ENCODE measurements around the gene SCP2D1. TPM values are rescaled to one million over a fixed set of nuclear protein-coding genes. Genes with fewer than 3 reads are reported as not detected.
"Not testable (repeated sequence)": the region's sequence is repeated elsewhere in the genome, so short reads cannot be mapped to it uniquely, and the experiment has no call there.

Gene SCP2D1
- total RNA-seq, 3 donors from 2014 or later (not counting 1 experiment from before 2014, with no cell fraction given) = not detected

DNA sequence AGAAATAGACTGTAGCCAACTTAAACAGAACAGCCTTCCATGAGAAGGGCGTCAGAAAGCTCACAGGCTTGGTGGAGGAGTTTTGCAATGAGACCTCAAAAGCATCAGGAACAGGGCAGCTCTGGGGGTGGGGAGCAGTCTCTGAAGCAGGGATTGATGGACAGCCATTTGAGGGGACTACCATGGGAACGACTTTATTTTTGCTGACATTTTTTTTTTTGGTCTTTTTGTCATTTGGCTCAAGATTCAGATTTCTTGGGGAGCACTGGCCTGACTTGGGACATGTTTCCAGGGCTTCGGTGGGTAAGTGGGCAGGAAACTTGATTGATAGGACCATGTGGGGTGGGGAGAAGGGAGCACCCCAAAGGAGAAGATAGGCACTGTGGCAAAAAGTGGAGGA lies 32.1 kb upstream of the SCP2D1 start:
- Histone ChIP-seq H3K27me3 (ENCODE audit: control insufficient read depth, insufficient read depth, low read length) (no peaks in the 10 kb centered on the region), H3K36me3 (ENCODE audit: control insufficient read depth, insufficient read depth, low read length) (no peaks in the 10 kb centered on the region), H3K4me1 (ENCODE audit: control insufficient read depth, insufficient read depth, low read length) (no peaks in the 10 kb centered on the region), H3K4me3 (ENCODE audit: low read length) (no peak overlapping the region), H3K27ac (ENCODE audit: low read length) (no peak overlapping the region), H3K9me3 (ENCODE audit: control insufficient read depth, insufficient read depth, low read length) (no peaks in the 10 kb centered on the region)
- TF ChIP-seq, protein P1, sequence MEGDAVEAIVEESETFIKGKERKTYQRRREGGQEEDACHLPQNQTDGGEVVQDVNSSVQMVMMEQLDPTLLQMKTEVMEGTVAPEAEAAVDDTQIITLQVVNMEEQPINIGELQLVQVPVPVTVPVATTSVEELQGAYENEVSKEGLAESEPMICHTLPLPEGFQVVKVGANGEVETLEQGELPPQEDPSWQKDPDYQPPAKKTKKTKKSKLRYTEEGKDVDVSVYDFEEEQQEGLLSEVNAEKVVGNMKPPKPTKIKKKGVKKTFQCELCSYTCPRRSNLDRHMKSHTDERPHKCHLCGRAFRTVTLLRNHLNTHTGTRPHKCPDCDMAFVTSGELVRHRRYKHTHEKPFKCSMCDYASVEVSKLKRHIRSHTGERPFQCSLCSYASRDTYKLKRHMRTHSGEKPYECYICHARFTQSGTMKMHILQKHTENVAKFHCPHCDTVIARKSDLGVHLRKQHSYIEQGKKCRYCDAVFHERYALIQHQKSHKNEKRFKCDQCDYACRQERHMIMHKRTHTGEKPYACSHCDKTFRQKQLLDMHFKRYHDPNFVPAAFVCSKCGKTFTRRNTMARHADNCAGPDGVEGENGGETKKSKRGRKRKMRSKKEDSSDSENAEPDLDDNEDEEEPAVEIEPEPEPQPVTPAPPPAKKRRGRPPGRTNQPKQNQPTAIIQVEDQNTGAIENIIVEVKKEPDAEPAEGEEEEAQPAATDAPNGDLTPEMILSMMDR (IDR thresholded peaks at IDR 0.05) = no peak
- H3K9me3 Mint-ChIP-seq = no peaks in the 10 kb centered on the region
- intact Hi-C loops (cut with micrococcal nuclease) = no loop called here
- H3K4me1 Mint-ChIP-seq = no peaks in the 10 kb centered on the region
- peaks cover 12 to 35% of the 10 kb centered on the region in 2 donors for H3K27me3 Mint-ChIP-seq (ENCODE audit: low read depth in 2 of 2)
- no peak for DNase-seq
- no peaks in the 10 kb centered on the region for H3K36me3 Mint-ChIP-seq
- ATAC-seq = no peak
- no peak overlapping the region for H3K4me3 Mint-ChIP-seq
- 80% methylated on average over 3 of the region's 3 CpGs for WGBS (ENCODE audit: insufficient coverage)
- no peak overlapping the region for H3K27ac Mint-ChIP-seq

DNA sequence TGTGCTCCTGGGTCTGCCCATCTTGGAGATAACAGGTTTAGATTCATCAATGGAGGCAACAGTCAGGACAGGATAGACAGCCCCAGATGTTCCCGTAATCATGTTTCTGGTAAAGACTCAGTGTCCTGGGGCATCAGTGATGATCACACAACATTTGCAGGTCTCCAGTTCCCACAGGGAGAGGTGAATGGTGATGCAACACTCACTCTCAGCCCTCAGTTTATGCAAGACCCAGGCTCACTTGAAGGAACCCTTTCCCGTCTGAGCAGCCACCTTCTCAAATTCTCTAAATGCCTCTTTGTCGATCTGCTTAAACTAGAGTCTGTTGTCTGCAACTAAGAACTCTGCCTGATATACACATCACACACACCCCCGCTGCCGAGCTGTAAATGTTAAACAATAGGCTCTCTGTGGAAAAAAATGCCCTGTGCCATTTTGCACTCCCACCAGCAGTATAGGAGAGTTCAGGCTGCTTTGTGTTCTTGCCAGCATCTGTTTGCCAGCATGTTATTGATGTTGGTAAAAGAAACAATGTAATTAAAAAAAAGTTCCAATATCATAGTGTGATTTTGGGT lies 30.1 kb upstream of the SCP2D1 start:
- Histone ChIP-seq H3K9me3 (ENCODE audit: control insufficient read depth, insufficient read depth, low read length) (no peaks in the 10 kb centered on the region), H3K27me3 (ENCODE audit: control insufficient read depth, insufficient read depth, low read length) (no peaks in the 10 kb centered on the region), H3K4me3 (ENCODE audit: low read length) (no peak overlapping the region), H3K27ac (ENCODE audit: low read length) (no peak overlapping the region), H3K36me3 (ENCODE audit: control insufficient read depth, insufficient read depth, low read length) (no peaks in the 10 kb centered on the region), H3K4me1 (ENCODE audit: control insufficient read depth, insufficient read depth, low read length) (no peaks in the 10 kb centered on the region)
- WGBS (ENCODE audit: insufficient coverage) = 87% methylated on average over 3 of the region's 5 CpGs
- H3K4me1 Mint-ChIP-seq = no peaks in the 10 kb centered on the region
- H3K4me3 Mint-ChIP-seq = no peak overlapping the region
- peaks cover 13 to 41% of the 10 kb centered on the region in 2 donors for H3K27me3 Mint-ChIP-seq (ENCODE audit: low read depth in 2 of 2)
- intact Hi-C loops (cut with micrococcal nuclease) = no loop called here
- H3K27ac Mint-ChIP-seq = no peak overlapping the region
- DNase-seq = no peak
- no peak for ATAC-seq
- H3K9me3 Mint-ChIP-seq = no peaks in the 10 kb centered on the region
- TF ChIP-seq, protein P1 (IDR thresholded peaks at IDR 0.05) = no peak
- H3K36me3 Mint-ChIP-seq = no peaks in the 10 kb centered on the region

DNA sequence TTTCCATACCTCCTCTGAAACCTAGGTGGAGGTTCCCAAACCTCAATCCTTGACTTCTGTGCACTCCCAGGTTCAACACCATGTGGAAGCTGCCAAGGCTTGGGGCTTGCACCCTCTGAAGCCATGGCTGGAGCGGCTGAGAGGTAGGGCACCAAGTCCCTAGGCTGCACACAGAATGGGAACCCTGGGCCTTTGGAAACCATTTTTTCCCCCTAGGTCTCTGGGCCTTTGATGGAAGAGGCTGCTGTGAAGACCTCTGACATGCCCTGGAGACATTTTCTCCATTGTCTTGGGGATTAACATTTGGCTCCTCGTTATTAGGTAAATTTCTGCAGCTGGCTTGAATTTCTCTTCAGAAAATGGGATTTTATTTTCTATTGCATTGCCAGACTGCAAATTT lies 26.5 kb upstream of the SCP2D1 start:
- peaks cover 18 to 66% of the 10 kb centered on the region in 2 donors for H3K27me3 Mint-ChIP-seq (ENCODE audit: low read depth in 2 of 2)
- ATAC-seq = not testable (repeated sequence)

DNA sequence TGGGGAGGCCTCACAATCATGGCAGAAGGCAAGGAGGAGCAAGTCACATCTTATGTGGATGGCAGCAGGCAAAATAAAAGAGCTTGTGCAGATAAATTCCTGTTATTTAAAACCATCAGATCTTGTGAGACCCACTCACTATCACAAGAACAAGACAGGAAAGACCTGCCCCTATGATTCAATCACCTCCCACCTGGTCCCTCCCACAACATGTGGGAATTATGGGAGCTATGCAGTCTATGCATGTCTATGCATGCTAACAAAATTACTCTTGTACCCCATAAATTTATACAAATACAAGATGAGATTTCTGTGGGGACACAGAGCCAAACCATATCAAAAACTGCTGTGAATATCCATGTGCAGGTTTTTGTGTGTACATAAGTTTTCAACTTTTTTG lies 25.6 kb upstream of the SCP2D1 start:
- no peaks in the 10 kb centered on the region for H3K4me1 Mint-ChIP-seq
- ATAC-seq = no peak
- no peak overlapping the region for H3K27ac Mint-ChIP-seq
- TF ChIP-seq, protein P1 (IDR thresholded peaks at IDR 0.05) = no peak
- no peak overlapping the region for H3K4me3 Mint-ChIP-seq
- no peaks in the 10 kb centered on the region for H3K36me3 ChIP-seq (ENCODE audit: control insufficient read depth, insufficient read depth, low read length)
- H3K4me1 ChIP-seq (ENCODE audit: control insufficient read depth, insufficient read depth, low read length) = no peaks in the 10 kb centered on the region
- H3K27me3 Mint-ChIP-seq (ENCODE audit: low read depth in 2 of 2) = peaks cover 22 to 74% of the 10 kb centered on the region in 2 donors
- intact Hi-C loops (cut with micrococcal nuclease) = no loop called here
- H3K27me3 ChIP-seq (ENCODE audit: control insufficient read depth, insufficient read depth, low read length) = peaks cover 2% of the 10 kb centered on the region
- H3K27ac ChIP-seq (ENCODE audit: low read length) = no peak overlapping the region
- H3K9me3 Mint-ChIP-seq = no peaks in the 10 kb centered on the region
- H3K9me3 ChIP-seq (ENCODE audit: control insufficient read depth, insufficient read depth, low read length) = no peaks in the 10 kb centered on the region
- H3K4me3 ChIP-seq (ENCODE audit: low read length) = no peak overlapping the region
- DNase-seq = no peak
- H3K36me3 Mint-ChIP-seq = peaks cover 7% of the 10 kb centered on the region

More for the DNA sequence above, 26.5 kb upstream of the SCP2D1 start:
- H3K9me3 ChIP-seq (ENCODE audit: control insufficient read depth, insufficient read depth, low read length); H3K4me3 ChIP-seq (ENCODE audit: low read length); H3K4me1 ChIP-seq (ENCODE audit: control insufficient read depth, insufficient read depth, low read length); H3K4me1 Mint-ChIP-seq; H3K36me3 Mint-ChIP-seq; H3K4me3 Mint-ChIP-seq; intact Hi-C loops (cut with micrococcal nuclease); H3K9me3 Mint-ChIP-seq; H3K27ac ChIP-seq (ENCODE audit: low read length); H3K36me3 ChIP-seq (ENCODE audit: control insufficient read depth, insufficient read depth, low read length); H3K27ac Mint-ChIP-seq; DNase-seq; H3K27me3 ChIP-seq (ENCODE audit: control insufficient read depth, insufficient read depth, low read length): not testable (repeated sequence)
- WGBS (ENCODE audit: insufficient coverage) = 92% methylated on average over 2 of the region's 2 CpGs
